ENCODE results near the gene TRIM37. TPM values are rescaled to one million over a fixed set of nuclear protein-coding genes. Genes with fewer than 3 reads are reported as not detected.

The TRIM37 gene
- total RNA-seq, 1 donor from 2014 or later, result 86.4 TPM

DNA sequence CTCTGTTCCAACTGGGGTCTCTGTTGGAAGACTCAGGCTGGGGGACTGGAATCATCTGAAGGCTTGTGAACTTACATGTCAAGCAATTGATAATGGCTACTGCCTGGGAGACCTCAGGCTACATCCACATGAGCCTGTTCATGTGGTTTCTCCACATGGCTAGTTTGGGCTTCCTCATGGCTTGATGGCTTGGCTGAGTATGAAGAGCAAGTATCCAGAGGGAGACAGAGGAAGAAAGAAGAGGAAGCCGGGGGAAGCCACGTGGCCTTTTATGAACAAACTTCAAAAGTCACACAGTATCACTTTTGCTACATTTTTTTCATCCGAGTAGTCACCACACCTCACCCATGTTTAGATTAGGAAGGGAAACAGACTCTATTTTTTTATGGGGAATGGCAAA is 158.9 kb downstream of the TRIM37 start:
- peaks cover 15% of the 10 kb centered on the region for H3K36me3 Mint-ChIP-seq
- H3K27ac Mint-ChIP-seq, result no peak overlapping the region
- Histone ChIP-seq H3K4me1 (no peaks in the 10 kb centered on the region), H3K4me3 (no peak overlapping the region), H3K4me2 (no peak overlapping the region), H3K36me3 (no peaks in the 10 kb centered on the region), H3K9me3 (ENCODE audit: low read depth) (peaks cover 8% of the 10 kb centered on the region), H2AFZ (replicated peaks) (no peak overlapping the region), H3F3A (ENCODE audit: low read depth) (no peaks in the 10 kb centered on the region), H3K79me2 (ENCODE audit: low read depth) (no peaks in the 10 kb centered on the region), H3K9ac (no peak overlapping the region), H4K20me1 (ENCODE audit: low read depth) (no peaks in the 10 kb centered on the region), H3K27me3 (no peaks in the 10 kb centered on the region), H3K27ac (no peak overlapping the region)
- H3K9me3 Mint-ChIP-seq, result peaks cover 32% of the 10 kb centered on the region
- H3K27me3 Mint-ChIP-seq (ENCODE audit: insufficient read depth, low read depth), result no peaks in the 10 kb centered on the region
- no peaks in the 10 kb centered on the region for H3K4me1 Mint-ChIP-seq
- no peak overlapping the region for H3K4me3 Mint-ChIP-seq
- no peak for DNase-seq (ENCODE audit: low spot score)
- no peak for TF ChIP-seq EZH2 (IDR thresholded peaks at IDR 0.05)
- TF ChIP-seq, protein P1, sequence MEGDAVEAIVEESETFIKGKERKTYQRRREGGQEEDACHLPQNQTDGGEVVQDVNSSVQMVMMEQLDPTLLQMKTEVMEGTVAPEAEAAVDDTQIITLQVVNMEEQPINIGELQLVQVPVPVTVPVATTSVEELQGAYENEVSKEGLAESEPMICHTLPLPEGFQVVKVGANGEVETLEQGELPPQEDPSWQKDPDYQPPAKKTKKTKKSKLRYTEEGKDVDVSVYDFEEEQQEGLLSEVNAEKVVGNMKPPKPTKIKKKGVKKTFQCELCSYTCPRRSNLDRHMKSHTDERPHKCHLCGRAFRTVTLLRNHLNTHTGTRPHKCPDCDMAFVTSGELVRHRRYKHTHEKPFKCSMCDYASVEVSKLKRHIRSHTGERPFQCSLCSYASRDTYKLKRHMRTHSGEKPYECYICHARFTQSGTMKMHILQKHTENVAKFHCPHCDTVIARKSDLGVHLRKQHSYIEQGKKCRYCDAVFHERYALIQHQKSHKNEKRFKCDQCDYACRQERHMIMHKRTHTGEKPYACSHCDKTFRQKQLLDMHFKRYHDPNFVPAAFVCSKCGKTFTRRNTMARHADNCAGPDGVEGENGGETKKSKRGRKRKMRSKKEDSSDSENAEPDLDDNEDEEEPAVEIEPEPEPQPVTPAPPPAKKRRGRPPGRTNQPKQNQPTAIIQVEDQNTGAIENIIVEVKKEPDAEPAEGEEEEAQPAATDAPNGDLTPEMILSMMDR (IDR thresholded peaks at IDR 0.05), result no peak
- no peak for TF ChIP-seq EZH2phosphoT487 (IDR thresholded peaks at IDR 0.05)

DNA sequence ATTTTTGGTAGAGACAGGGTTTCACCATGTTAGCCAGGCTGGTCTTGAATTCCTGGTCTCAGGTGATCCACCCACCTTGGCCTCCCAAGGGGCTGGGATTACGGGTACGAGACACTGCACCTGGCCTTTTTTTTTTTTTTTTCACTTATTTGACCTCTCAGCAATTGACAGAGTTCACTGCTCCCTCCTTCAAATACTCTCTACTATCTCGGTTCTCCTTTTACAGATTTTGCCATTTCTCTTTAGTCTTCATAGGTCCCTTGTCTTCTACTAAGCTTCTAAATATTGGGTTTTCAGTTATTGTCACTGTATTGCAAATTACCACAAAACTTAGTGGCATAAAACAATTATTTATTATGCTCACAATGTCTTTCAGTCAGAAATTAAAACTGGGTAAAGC is 159.3 kb downstream of the TRIM37 start:
- H3K9ac ChIP-seq, result no peak overlapping the region

DNA sequence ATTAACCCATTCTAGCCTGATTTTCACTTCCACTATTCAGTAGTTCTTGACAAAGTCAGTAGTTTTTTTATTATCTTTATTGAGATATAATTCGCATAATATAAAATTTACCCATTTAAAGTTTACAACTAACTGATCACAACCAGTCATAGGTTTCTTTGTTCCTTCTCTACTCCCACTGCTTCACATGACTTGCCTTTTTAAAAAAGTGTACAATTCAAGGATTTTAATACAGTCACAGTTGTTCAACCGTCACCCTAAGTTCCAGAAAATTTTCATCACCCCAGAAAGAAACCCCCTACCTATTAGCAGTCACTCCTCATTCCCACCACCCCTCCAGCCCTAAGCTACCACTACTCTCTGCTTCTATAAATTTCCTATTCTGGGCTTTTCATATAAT is 162.5 kb downstream of the TRIM37 start:
- Mint-ChIP-seq H3K27ac (no peak overlapping the region), H3K4me1 (no peaks in the 10 kb centered on the region), H3K4me3 (no peak overlapping the region), H3K27me3 (ENCODE audit: insufficient read depth, low read depth) (no peaks in the 10 kb centered on the region), H3K9me3 (peaks cover 9% of the 10 kb centered on the region), H3K36me3 (peaks cover 7% of the 10 kb centered on the region)
- no peak for DNase-seq (ENCODE audit: low spot score)
- Histone ChIP-seq H3K4me1 (no peaks in the 10 kb centered on the region), H3K9ac (no peak overlapping the region), H2AFZ (replicated peaks) (no peak overlapping the region), H3K79me2 (ENCODE audit: low read depth) (no peaks in the 10 kb centered on the region), H4K20me1 (ENCODE audit: low read depth) (no peaks in the 10 kb centered on the region), H3K4me3 (no peak overlapping the region), H3K27ac (no peak overlapping the region), H3K4me2 (no peak overlapping the region), H3K27me3 (no peaks in the 10 kb centered on the region), H3K36me3 (no peaks in the 10 kb centered on the region), H3K9me3 (ENCODE audit: low read depth) (no peaks in the 10 kb centered on the region), H3F3A (ENCODE audit: low read depth) (no peaks in the 10 kb centered on the region)
- TF ChIP-seq, protein P1 (IDR thresholded peaks at IDR 0.05), result no peak
- TF ChIP-seq EZH2phosphoT487 (IDR thresholded peaks at IDR 0.05), result no peak
- TF ChIP-seq EZH2 (IDR thresholded peaks at IDR 0.05), result no peak

More for the DNA sequence above, 159.3 kb downstream of the TRIM37 start:
- Histone ChIP-seq H3K4me1 (no peaks in the 10 kb centered on the region), H3F3A (ENCODE audit: low read depth) (no peaks in the 10 kb centered on the region), H3K9me3 (ENCODE audit: low read depth) (peaks cover 8% of the 10 kb centered on the region), H3K79me2 (ENCODE audit: low read depth) (no peaks in the 10 kb centered on the region), H3K27ac (no peak overlapping the region), H3K36me3 (no peaks in the 10 kb centered on the region), H3K4me3 (no peak overlapping the region), H4K20me1 (ENCODE audit: low read depth) (no peaks in the 10 kb centered on the region), H3K27me3 (no peaks in the 10 kb centered on the region), H3K4me2 (no peak overlapping the region), H2AFZ (replicated peaks) (no peak overlapping the region)
- H3K4me3 Mint-ChIP-seq, result no peak overlapping the region
- H3K27me3 Mint-ChIP-seq (ENCODE audit: insufficient read depth, low read depth), result no peaks in the 10 kb centered on the region
- no peak for DNase-seq (ENCODE audit: low spot score)
- H3K27ac Mint-ChIP-seq, result no peak overlapping the region
- no peaks in the 10 kb centered on the region for H3K4me1 Mint-ChIP-seq
- no peak for TF ChIP-seq EZH2 (IDR thresholded peaks at IDR 0.05)
- no peak for TF ChIP-seq EZH2phosphoT487 (IDR thresholded peaks at IDR 0.05)
- TF ChIP-seq, protein P1 (IDR thresholded peaks at IDR 0.05), result no peak
- peaks cover 15% of the 10 kb centered on the region for H3K36me3 Mint-ChIP-seq
- peaks cover 32% of the 10 kb centered on the region for H3K9me3 Mint-ChIP-seq
